ENCODE measurements around the gene TMC6. TPM values are rescaled to one million over a fixed set of nuclear protein-coding genes. Genes with fewer than 3 reads are reported as not detected.
"Not testable (repeated sequence)": the region's sequence is repeated elsewhere in the genome, so short reads cannot be mapped to it uniquely, and the experiment has no call there.

TMC6 gene
- total RNA-seq, 4 donors from 2014 or later: 14.4 to 21.4 (median 18.5) TPM

- Histone ChIP-seq H3K9me3 (no peaks in the 10 kb centered on the region), H3K4me1 (peaks cover 34 to 57% (median 52%) of the 10 kb centered on the region in 4 donors), H3K27me3 (no peaks in the 10 kb centered on the region), H3K4me3 (no peak overlapping the region), H3K27ac (replicated peaks in 1 of 4) (no peak overlapping the region), H3K36me3 (no peaks in the 10 kb centered on the region)
- no peak for DNase-seq (ENCODE audit: extremely low spot score)
- TF ChIP-seq POLR2AphosphoS5 (IDR thresholded peaks at IDR 0.05) (no peak), POLR2A (IDR thresholded peaks at IDR 0.05; ENCODE audit: low read depth) (no peak), EP300 (IDR thresholded peaks at IDR 0.05) (no peak), CTCF (IDR thresholded peaks at IDR 0.05) (no peak)
- intact Hi-C loops (cut with DNase I): no loop called here
- WGBS: 93% methylated on average over 12 of the region's 16 CpGs
These were observed 13.7 kb upstream of the TMC6 start for GRCh38 chr17:78142119-78142861.

GRCh38 chr17:78141437-78142118 is 13.0 kb upstream of the TMC6 start:
- intact Hi-C loops (cut with DNase I): no loop called here
- no peak for TF ChIP-seq POLR2A (IDR thresholded peaks at IDR 0.05; ENCODE audit: low read depth)
- no peak for TF ChIP-seq POLR2AphosphoS5 (IDR thresholded peaks at IDR 0.05)
- TF ChIP-seq CTCF (IDR thresholded peaks at IDR 0.05): no peak
- TF ChIP-seq EP300 (IDR thresholded peaks at IDR 0.05): no peak
- Histone ChIP-seq H3K27ac (replicated peaks in 1 of 4) (no peak overlapping the region), H3K36me3 (no peaks in the 10 kb centered on the region), H3K27me3 (no peaks in the 10 kb centered on the region), H3K4me1 (peaks cover 34 to 57% (median 52%) of the 10 kb centered on the region in 4 donors), H3K9me3 (no peaks in the 10 kb centered on the region), H3K4me3 (no peak overlapping the region)
- DNase-seq (ENCODE audit: extremely low spot score): no peak
- WGBS: 80% methylated on average over 18 of the region's 20 CpGs

GRCh38 chr17:78140169-78141051 is 11.9 kb upstream of the TMC6 start:
- H3K4me3 ChIP-seq: peak overlapping the region in 2 of 4 donors; percentile 9 to 15
- H3K9me3 ChIP-seq: no peaks in the 10 kb centered on the region
- no peaks in the 10 kb centered on the region for H3K27me3 ChIP-seq
- TF ChIP-seq CTCF (IDR thresholded peaks at IDR 0.05): no peak
- TF ChIP-seq POLR2A (IDR thresholded peaks at IDR 0.05; ENCODE audit: low read depth): no peak
- TF ChIP-seq EP300 (IDR thresholded peaks at IDR 0.05): no peak
- TF ChIP-seq POLR2AphosphoS5 (IDR thresholded peaks at IDR 0.05): peak; percentile 35 to 36
- H3K36me3 ChIP-seq: no peaks in the 10 kb centered on the region
- H3K4me1 ChIP-seq: peaks cover 26 to 47% (median 43%) of the 10 kb centered on the region in 4 donors
- peak; percentile 98 for DNase-seq (ENCODE audit: extremely low spot score)
- 62% methylated on average over 10 of the region's 58 CpGs for WGBS
- intact Hi-C loops (cut with DNase I): no loop called here
- H3K27ac ChIP-seq (replicated peaks in 1 of 4): peak overlapping the region in 1 of 4 donors; percentile 45

- H3K9me3 ChIP-seq; H3K4me3 ChIP-seq; H3K27me3 ChIP-seq; intact Hi-C loops (cut with DNase I); H3K27ac ChIP-seq (replicated peaks in 1 of 4); H3K36me3 ChIP-seq; DNase-seq (ENCODE audit: extremely low spot score): not testable (repeated sequence)
- H3K4me1 ChIP-seq: peaks cover 20 to 41% (median 37%) of the 10 kb centered on the region in 4 donors
- WGBS: 88% methylated on average over 12 of the region's 12 CpGs
These were observed 11.3 kb upstream of the TMC6 start for GRCh38 chr17:78139861-78140168.

Measured in esophagus muscularis mucosa (tissue), 4 donors.